Measurements from ENCODE around the gene SCLY. TPM values are rescaled to one million over a fixed set of nuclear protein-coding genes. Genes with fewer than 3 reads are reported as not detected.
"Not testable (repeated sequence)": the region's sequence is repeated elsewhere in the genome, so short reads cannot be mapped to it uniquely, and the experiment has no call there.

Gene SCLY
- total RNA-seq, 1 donor = 18.6 TPM

DNA sequence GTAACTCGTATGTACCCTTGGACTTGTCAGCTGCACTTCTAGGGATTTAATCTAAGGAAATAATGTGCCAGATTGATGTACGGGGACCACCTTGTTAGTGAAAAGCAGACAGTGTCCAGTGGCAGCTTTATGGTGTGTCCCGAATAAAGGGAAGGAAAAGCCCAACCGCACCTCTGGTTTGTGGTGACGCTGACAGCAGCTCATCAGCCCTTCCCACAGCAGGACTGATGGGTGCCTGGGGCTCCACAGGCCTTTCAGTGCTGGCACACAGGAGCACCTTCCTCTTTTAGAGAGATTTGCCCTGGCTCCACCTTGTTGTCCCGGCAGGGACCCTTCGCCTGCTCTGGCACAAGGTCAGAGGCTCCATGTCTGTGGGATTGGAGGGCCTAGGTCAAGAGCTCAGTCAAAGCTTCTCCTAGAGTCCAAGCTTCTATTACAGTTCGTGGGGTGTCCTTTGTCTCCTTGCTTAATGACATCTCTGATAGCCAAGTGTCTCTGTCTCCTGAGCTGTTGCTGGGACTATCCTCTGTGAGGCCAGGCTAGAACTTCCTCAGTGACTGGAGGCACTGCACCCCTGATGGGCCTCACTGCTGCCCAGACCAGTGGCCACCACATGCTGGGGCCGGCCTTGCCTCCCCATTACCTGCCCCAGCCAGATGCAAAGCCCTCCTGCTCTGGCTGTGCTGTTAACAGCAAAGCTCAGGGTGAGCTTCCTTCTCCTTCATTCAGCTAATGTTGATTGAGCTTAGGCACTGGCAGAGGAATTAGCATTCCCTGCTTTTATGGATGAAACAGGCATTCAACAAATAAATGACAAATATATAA, 33.0 kb upstream of the SCLY start:
- no peak overlapping the region for H3K4me3 ChIP-seq (ENCODE audit: low read depth, low read length)
- DNase-seq (ENCODE audit: low read depth) = no peak
- TF ChIP-seq, protein P1, sequence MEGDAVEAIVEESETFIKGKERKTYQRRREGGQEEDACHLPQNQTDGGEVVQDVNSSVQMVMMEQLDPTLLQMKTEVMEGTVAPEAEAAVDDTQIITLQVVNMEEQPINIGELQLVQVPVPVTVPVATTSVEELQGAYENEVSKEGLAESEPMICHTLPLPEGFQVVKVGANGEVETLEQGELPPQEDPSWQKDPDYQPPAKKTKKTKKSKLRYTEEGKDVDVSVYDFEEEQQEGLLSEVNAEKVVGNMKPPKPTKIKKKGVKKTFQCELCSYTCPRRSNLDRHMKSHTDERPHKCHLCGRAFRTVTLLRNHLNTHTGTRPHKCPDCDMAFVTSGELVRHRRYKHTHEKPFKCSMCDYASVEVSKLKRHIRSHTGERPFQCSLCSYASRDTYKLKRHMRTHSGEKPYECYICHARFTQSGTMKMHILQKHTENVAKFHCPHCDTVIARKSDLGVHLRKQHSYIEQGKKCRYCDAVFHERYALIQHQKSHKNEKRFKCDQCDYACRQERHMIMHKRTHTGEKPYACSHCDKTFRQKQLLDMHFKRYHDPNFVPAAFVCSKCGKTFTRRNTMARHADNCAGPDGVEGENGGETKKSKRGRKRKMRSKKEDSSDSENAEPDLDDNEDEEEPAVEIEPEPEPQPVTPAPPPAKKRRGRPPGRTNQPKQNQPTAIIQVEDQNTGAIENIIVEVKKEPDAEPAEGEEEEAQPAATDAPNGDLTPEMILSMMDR (IDR thresholded peaks at IDR 0.05; ENCODE audit: insufficient read depth, low read depth, low read length) = no peak

DNA sequence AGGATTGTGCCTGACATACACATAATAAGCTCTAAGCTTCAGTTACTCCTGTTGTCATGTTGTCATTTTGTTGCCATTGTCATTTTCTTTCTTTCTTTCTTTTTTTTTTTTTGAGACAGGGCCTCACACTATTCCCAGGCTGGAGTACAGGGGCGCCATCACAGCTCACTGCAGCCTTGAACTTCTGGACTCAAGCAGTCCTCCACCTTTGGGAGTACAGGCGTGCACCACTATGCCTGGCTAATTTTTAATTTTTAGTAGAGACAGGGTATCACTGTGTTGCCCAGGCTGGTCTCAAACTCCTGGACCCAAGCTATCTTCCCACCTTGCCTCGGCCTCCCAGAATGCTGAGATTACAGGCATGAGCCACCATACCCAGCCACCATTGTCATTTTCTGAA, 30.9 kb upstream of the SCLY start:
- TF ChIP-seq, protein P1 (IDR thresholded peaks at IDR 0.05; ENCODE audit: insufficient read depth, low read depth, low read length) = no peak
- H3K4me3 ChIP-seq (ENCODE audit: low read depth, low read length) = no peak overlapping the region
- DNase-seq (ENCODE audit: low read depth) = no peak

DNA sequence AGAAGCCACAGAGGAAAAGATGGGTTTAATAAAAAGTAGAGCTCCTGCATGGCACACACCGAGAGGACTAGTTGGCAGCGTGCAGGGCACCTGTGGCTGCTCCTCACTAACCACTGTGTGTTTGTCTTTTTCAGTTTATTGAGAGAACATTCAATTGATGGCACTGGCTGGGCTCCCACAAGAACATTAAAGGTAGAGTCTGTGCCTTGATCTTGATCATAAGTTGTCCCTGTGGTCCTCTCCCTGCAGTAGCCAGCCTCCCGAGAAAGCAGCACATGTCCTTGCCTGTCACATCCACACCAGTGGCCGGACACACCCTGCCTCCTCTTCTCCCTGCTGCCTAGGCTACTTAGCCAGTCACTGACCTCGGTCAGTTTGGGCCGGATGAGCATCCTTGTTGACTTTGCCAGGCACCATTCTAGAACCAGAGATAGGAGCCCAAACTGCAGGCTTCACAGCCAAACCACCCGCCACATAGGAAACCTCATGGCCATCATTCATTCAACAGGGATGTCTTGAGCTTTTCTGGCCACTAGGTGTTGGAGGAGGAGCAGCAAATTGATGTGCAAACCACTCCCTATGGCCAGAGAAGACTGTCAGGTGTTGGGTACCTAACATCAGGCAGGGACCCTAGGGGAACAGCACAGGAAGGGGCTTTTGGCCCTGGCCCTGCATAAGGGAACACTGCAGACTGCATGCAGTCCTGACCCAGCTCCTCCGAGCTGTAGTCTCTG, 30.2 kb upstream of the SCLY start:
- no peak for DNase-seq (ENCODE audit: low read depth)
- H3K4me3 ChIP-seq (ENCODE audit: low read depth, low read length) = no peak overlapping the region
- TF ChIP-seq, protein P1 (IDR thresholded peaks at IDR 0.05; ENCODE audit: insufficient read depth, low read depth, low read length) = no peak

DNA sequence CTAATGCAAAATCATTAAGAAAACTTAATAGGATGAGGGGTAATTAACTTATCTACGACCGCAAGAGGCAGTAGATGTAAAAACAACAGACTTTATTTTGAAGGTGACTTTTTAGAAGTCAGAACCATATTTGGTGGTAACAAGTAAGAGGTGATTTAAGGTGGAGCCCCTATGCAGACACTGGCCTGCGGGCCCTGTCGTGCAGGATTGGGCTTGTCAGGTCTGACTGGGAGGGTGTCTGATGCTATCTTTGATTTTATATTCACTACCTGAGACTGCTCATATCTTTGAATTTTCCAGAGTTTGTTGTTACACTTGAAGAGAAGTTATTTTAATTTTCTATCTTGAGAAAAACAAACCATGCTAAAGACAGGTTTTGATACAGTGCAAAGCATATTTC, 29.1 kb upstream of the SCLY start:
- DNase-seq (ENCODE audit: low read depth) = no peak
- H3K4me3 ChIP-seq (ENCODE audit: low read depth, low read length) = no peak overlapping the region
- TF ChIP-seq, protein P1 (IDR thresholded peaks at IDR 0.05; ENCODE audit: insufficient read depth, low read depth, low read length) = no peak

DNA sequence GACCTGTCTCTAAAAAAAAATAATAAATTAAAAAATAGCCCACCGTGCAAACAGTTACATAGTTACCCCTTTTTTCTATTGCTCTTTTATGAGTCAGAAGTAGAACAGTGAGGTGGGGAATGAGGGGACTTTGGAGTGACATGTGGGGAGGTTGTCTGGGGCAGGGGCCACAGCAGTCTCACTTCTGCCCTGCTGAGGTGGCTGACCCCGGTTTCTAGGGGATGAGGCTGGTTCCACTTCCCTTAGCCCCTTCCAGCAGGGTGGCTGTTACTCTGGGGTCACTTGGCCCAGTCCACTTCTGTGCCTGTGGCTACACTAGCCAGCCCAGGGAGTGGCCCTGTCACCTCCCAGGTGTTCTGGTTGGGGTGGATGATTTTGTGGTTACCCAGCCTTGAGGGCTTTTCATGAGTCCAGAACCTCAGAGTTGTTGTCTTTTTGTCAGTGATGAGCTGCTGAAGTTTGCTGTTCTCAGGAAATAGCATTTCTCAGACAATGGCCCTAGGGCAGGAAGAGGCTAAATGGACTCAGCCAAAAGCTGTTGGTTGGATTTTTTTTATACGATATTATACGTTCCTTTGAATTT, 28.0 kb upstream of the SCLY start:
- DNase-seq (ENCODE audit: low read depth) = peak; percentile 4
- TF ChIP-seq, protein P1 (IDR thresholded peaks at IDR 0.05; ENCODE audit: insufficient read depth, low read depth, low read length) = no peak
- H3K4me3 ChIP-seq (ENCODE audit: low read depth, low read length) = no peak overlapping the region

DNA sequence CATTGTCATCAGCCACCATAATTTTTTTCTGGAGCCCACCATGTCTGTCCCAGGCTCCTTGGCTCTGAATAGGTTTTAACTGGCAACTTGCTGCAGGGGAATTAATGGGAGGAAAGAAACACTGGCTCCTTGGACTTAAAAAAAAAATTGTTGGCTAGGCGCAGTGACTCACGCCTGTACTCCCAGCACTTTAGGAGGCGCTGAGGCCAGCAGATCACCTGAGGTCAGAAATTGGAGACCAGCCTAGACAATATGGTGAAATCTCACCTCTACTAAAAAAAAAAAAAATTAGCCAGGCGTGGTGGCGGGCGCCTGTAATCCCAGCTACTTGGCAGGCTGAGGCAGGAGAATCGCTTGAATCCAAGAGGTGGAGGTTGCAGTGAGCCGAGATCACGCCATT, 26.8 kb upstream of the SCLY start:
- H3K4me3 ChIP-seq (ENCODE audit: low read depth, low read length); DNase-seq (ENCODE audit: low read depth): not testable (repeated sequence)

DNA sequence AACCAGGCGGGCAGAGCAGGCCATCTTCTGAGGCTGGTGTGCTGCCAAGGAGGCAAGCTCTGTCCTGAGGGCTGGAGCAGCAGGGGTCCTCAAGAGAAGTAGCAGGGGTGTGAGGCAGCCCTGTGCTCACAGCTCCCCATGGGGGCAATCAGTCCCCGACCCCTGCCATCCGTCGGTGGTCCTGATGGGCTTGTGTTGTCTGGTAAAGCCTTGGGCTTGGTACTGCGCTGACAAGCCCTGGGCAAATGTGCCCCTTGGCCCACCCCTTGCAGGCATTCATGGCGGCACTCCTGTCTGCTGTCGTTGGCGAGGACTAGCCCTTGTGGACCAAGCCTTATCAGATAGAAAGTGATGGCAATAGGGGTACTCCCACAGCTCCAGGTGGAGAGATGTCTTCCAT, 22.6 kb upstream of the SCLY start:
- TF ChIP-seq, protein P1 (IDR thresholded peaks at IDR 0.05; ENCODE audit: insufficient read depth, low read depth, low read length) = no peak
- DNase-seq (ENCODE audit: low read depth) = no peak
- H3K4me3 ChIP-seq (ENCODE audit: low read depth, low read length) = no peak overlapping the region

Measured in fibroblast of villous mesenchyme (primary cell).